Parathyroid adenoma (tissue), 2 donors: ENCODE measurements around the gene ENTPD1.

ENCODE experiments used
- H2AFZ ChIP-seq: fragments of 300-600 bp; sonication (generic); one replicate; pipeline ENCODE4 v1.7.0; 2017; ENCODE audit warnings: antibody characterized with exemption, mild to moderate bottlenecking
- H3K27ac ChIP-seq: fragments of 300-600 bp; sonication (generic); one replicate; pipeline ENCODE4 v1.7.0; 2017
- H3K27me3 ChIP-seq: fragments of 300-600 bp; sonication (generic); one replicate; pipeline ENCODE4 v1.7.0; 2017; ENCODE audit warnings: low read length; ENCODE audit not compliant: control insufficient read depth, insufficient read depth
- H3K36me3 ChIP-seq: fragments of 300-600 bp; sonication (generic); one replicate; pipeline ENCODE4 v1.7.0; 2017; ENCODE audit warnings: low read length; ENCODE audit not compliant: control insufficient read depth, insufficient read depth
- H3K4me1 ChIP-seq: fragments of 300-600 bp; sonication (generic); one replicate; pipeline ENCODE4 v1.7.0; 2017; ENCODE audit warnings: control low read depth
- H3K4me2 ChIP-seq: fragments of 300-600 bp; sonication (generic); one replicate; pipeline ENCODE4 v1.7.0; 2017; ENCODE audit warnings: low read length
- H3K4me3 ChIP-seq: fragments of 300-600 bp; sonication (generic); one replicate; pipeline ENCODE4 v1.7.0; 2017; ENCODE audit warnings: low read depth, low read length
- H3K79me2 ChIP-seq: fragments of 300-600 bp; sonication (generic); one replicate; pipeline ENCODE4 v1.7.0; 2017; ENCODE audit warnings: control low read depth
- H3K9ac ChIP-seq: fragments of 300-600 bp; sonication (generic); one replicate; pipeline ENCODE4 v1.7.0; 2017; ENCODE audit warnings: mild to moderate bottlenecking
- H3K9me3 ChIP-seq: fragments of 300-600 bp; sonication (generic); one replicate; pipeline ENCODE4 v1.7.0; 2017; ENCODE audit warnings: low read length; ENCODE audit not compliant: control insufficient read depth
- CTCF ChIP-seq: fragments of 300-600 bp; sonication (generic); IDR thresholded peaks from one replicate; pipeline ENCODE4 v1.7.0; 2017; ENCODE audit warnings: antibody characterized with exemption, mild to moderate bottlenecking
- donor health status: primary hyperparathyroidism.

The ENTPD1 gene

GRCh38 chr10:95815133-95815532, 59.2 kb downstream of the ENTPD1 start:
- TF ChIP-seq CTCF, result no peak
- peaks cover 4% of the 10 kb centered on the region for H3K4me1 ChIP-seq
- H3K9me3 ChIP-seq, result no peaks in the 10 kb centered on the region
- H3K9ac ChIP-seq, result no peak overlapping the region
- H2AFZ ChIP-seq, result peak overlapping the region; percentile 40
- H3K4me3 ChIP-seq, result no peak overlapping the region
- H3K36me3 ChIP-seq, result no peaks in the 10 kb centered on the region
- H3K27ac ChIP-seq, result no peak overlapping the region
- no peaks in the 10 kb centered on the region for H3K79me2 ChIP-seq
- no peak overlapping the region for H3K4me2 ChIP-seq
- H3K27me3 ChIP-seq, result no peaks in the 10 kb centered on the region

- H3K4me2 ChIP-seq, result no peak overlapping the region
- peak overlapping the region; percentile 40 for H2AFZ ChIP-seq
- H3K9me3 ChIP-seq, result no peaks in the 10 kb centered on the region
- TF ChIP-seq CTCF, result no peak
- H3K9ac ChIP-seq, result no peak overlapping the region
- H3K4me1 ChIP-seq, result peaks cover 9% of the 10 kb centered on the region
- H3K27me3 ChIP-seq, result no peaks in the 10 kb centered on the region
- H3K79me2 ChIP-seq, result no peaks in the 10 kb centered on the region
- H3K4me3 ChIP-seq, result no peak overlapping the region
- no peaks in the 10 kb centered on the region for H3K36me3 ChIP-seq
- no peak overlapping the region for H3K27ac ChIP-seq
Observed at GRCh38 chr10:95815701-95816240, 59.8 kb downstream of the ENTPD1 start.

GRCh38 chr10:95818010-95818409, 62.0 kb downstream of the ENTPD1 start:
- peaks cover 13% of the 10 kb centered on the region for H3K4me1 ChIP-seq
- TF ChIP-seq CTCF, result no peak
- H3K27ac ChIP-seq, result no peak overlapping the region
- H3K4me2 ChIP-seq, result no peak overlapping the region
- no peak overlapping the region for H3K9ac ChIP-seq
- H3K4me3 ChIP-seq, result no peak overlapping the region
- no peaks in the 10 kb centered on the region for H3K9me3 ChIP-seq
- H2AFZ ChIP-seq, result no peak overlapping the region
- no peaks in the 10 kb centered on the region for H3K27me3 ChIP-seq
- H3K79me2 ChIP-seq, result no peaks in the 10 kb centered on the region
- no peaks in the 10 kb centered on the region for H3K36me3 ChIP-seq

- TF ChIP-seq CTCF, result no peak
- no peaks in the 10 kb centered on the region for H3K9me3 ChIP-seq
- H3K4me2 ChIP-seq, result no peak overlapping the region
- H3K79me2 ChIP-seq, result no peaks in the 10 kb centered on the region
- no peak overlapping the region for H2AFZ ChIP-seq
- no peaks in the 10 kb centered on the region for H3K27me3 ChIP-seq
- no peak overlapping the region for H3K9ac ChIP-seq
- no peak overlapping the region for H3K4me3 ChIP-seq
- peaks cover 13% of the 10 kb centered on the region for H3K4me1 ChIP-seq
- H3K27ac ChIP-seq, result peak overlapping the region; percentile 6
- H3K36me3 ChIP-seq, result no peaks in the 10 kb centered on the region
Observed at GRCh38 chr10:95818668-95819067, 62.7 kb downstream of the ENTPD1 start.

- Histone ChIP-seq H3K27ac (peak overlapping the region; percentile 13), H3K4me2 (no peak overlapping the region), H3K9ac (no peak overlapping the region), H2AFZ (peak overlapping the region; percentile 70), H3K9me3 (no peaks in the 10 kb centered on the region), H3K4me1 (peaks cover 17% of the 10 kb centered on the region), H3K79me2 (no peaks in the 10 kb centered on the region), H3K27me3 (no peaks in the 10 kb centered on the region), H3K4me3 (no peak overlapping the region), H3K36me3 (no peaks in the 10 kb centered on the region)
- TF ChIP-seq CTCF, result no peak
Observed at GRCh38 chr10:95819620-95820329, 63.8 kb downstream of the ENTPD1 start.
